GM19239 (cell line): ENCODE measurements around the gene LPP.

Experiments
- DNase-seq: peaks from one replicate; pipeline ENCODE4 v3.0.0; 2011; ENCODE audit warnings: low spot score; ENCODE audit not compliant: insufficient read length
- FAIRE-seq: peaks from 2 replicates; lab custom pipeline; 2011; peaks lifted over from hg19 to GRCh38; lab: Jason Lieb, UNC

Gene LPP

GRCh38 chr3:188264226-188265207 is 110.6 kb downstream of the LPP start:
- DNase-seq: no peak
- no peak for FAIRE-seq

- no peak for DNase-seq
- FAIRE-seq: no peak
Observed at GRCh38 chr3:188266562-188267274, 112.8 kb downstream of the LPP start.

GRCh38 chr3:188267790-188268335 is 113.9 kb downstream of the LPP start:
- DNase-seq (no peak), FAIRE-seq (no peak)

- no peak for FAIRE-seq
- no peak for DNase-seq
Observed at GRCh38 chr3:188268336-188268735, 114.4 kb downstream of the LPP start.

- FAIRE-seq (no peak), DNase-seq (no peak)
Observed at GRCh38 chr3:188269040-188269439, 115.1 kb downstream of the LPP start.

- DNase-seq (no peak), FAIRE-seq (no peak)
Observed at GRCh38 chr3:188270423-188270972, 116.5 kb downstream of the LPP start.

- DNase-seq: no peak
- FAIRE-seq: no peak
Observed at GRCh38 chr3:188271226-188271914, 117.4 kb downstream of the LPP start.

GRCh38 chr3:188272481-188273372 is 118.8 kb downstream of the LPP start:
- no peak for DNase-seq
- FAIRE-seq: no peak

GRCh38 chr3:188274249-188274915 is 120.4 kb downstream of the LPP start:
- DNase-seq: no peak
- no peak for FAIRE-seq

- FAIRE-seq: no peak
- no peak for DNase-seq
Observed at GRCh38 chr3:188276375-188276774, 122.4 kb downstream of the LPP start.

GRCh38 chr3:188278717-188279324 is 124.9 kb downstream of the LPP start:
- no peak for FAIRE-seq
- no peak for DNase-seq

- no peak for FAIRE-seq
- DNase-seq: no peak
Observed at GRCh38 chr3:188279502-188280335, 125.8 kb downstream of the LPP start.

- FAIRE-seq (no peak), DNase-seq (no peak)
Observed at GRCh38 chr3:188280627-188281026, 126.7 kb downstream of the LPP start.

- FAIRE-seq: no peak
- no peak for DNase-seq
Observed at GRCh38 chr3:188282871-188283270, 128.9 kb downstream of the LPP start.

- no peak for DNase-seq
- no peak for FAIRE-seq
Observed at GRCh38 chr3:188283347-188283746, 129.4 kb downstream of the LPP start.

- no peak for DNase-seq
- no peak for FAIRE-seq
Observed at GRCh38 chr3:188284455-188285212, 130.7 kb downstream of the LPP start.

- no peak for FAIRE-seq
- no peak for DNase-seq
Observed at GRCh38 chr3:188286087-188286513, 132.1 kb downstream of the LPP start.
